Uterus (tissue), 4 donors: ENCODE data around the gene IL6. TPM values are rescaled to one million over a fixed set of nuclear protein-coding genes. Genes with fewer than 3 reads are reported as not detected.

Source experiments
- DNase-seq, 2 donors: peaks; one replicate each; pipeline ENCODE4 v3.0.0-alpha.2; 2019 to 2020
- H3K27ac ChIP-seq, 2 donors: fragments of 200-600 bp; sonication (generic); 1 replicate in 1 of 2; 2 replicates in 1 of 2; pipeline ENCODE4 v1.5.1; 2016 to 2018
- H3K27me3 ChIP-seq, 2 donors: fragments of 200-600 bp; sonication (generic); one replicate each; pipeline ENCODE4 v1.5.1; 2018 to 2019; ENCODE audit warnings: control low read depth in 1 of 2
- H3K36me3 ChIP-seq, 2 donors: fragments of 200-600 bp; sonication (generic); one replicate each; pipeline ENCODE4 v1.5.1; 2019; ENCODE audit warnings: control low read depth in 1 of 2
- H3K4me1 ChIP-seq, 2 donors: fragments of 200-600 bp; sonication (generic); one replicate each; pipeline ENCODE4 v1.5.1; 2018 to 2019; ENCODE audit warnings: control low read depth in 1 of 2
- H3K4me3 ChIP-seq, 2 donors: fragments of 200-600 bp; sonication (generic); 1 replicate in 1 of 2; 2 replicates in 1 of 2; pipeline ENCODE4 v1.5.1; 2018 to 2019; ENCODE audit warnings: mild to moderate bottlenecking in 1 of 2
- H3K9me3 ChIP-seq, 2 donors: fragments of 200-600 bp; sonication (generic); one replicate each; pipeline ENCODE4 v1.5.1; 2019; ENCODE audit warnings: control low read depth in 1 of 2
- CTCF ChIP-seq, 4 experiments: fragments of 200-600 bp in 2 of 4; fragments of 450-650 bp in 2 of 4; sonication (generic) in 2 of 4; IDR thresholded peaks; one replicate each; pipeline ENCODE4 v1.5.1; 2016 to 2019; ENCODE audit warnings: antibody characterized with exemption in 4 of 4, mild to moderate bottlenecking in 2 of 4, moderate library complexity in 1 of 4
- POLR2A ChIP-seq, 2 donors: fragments of 450-650 bp; IDR thresholded peaks; one replicate each; pipeline ENCODE4 v1.6.1; 2016; ENCODE audit warnings: antibody characterized with exemption in 2 of 2, mild to moderate bottlenecking in 1 of 2, moderate library complexity in 1 of 2
- intact Hi-C: fragments of 100-400 bp; cut with DNase I; formaldehyde crosslinking; loops from one replicate; pipeline ENCODE4 v1.15.1; 2023; ENCODE audit warnings: low total_unique reads
- total RNA-seq, 4 donors: library from RNA; depleted of rRNA in 3 of 4; stranded (reverse); fragments of >200 nt in 3 of 4; gene quantifications; one replicate each; pipeline versions ENCODE4 v1.1.0 to v1.2.4, GENCODE V29; 2014 to 2023
- donor health status: DM: yes; HTN: yes; CAD: no.

IL6 gene
- total RNA-seq, 4 donors from 2014 or later, result 2.6 to 11.2 (median 4.2) TPM; not detected in 1

DNA sequence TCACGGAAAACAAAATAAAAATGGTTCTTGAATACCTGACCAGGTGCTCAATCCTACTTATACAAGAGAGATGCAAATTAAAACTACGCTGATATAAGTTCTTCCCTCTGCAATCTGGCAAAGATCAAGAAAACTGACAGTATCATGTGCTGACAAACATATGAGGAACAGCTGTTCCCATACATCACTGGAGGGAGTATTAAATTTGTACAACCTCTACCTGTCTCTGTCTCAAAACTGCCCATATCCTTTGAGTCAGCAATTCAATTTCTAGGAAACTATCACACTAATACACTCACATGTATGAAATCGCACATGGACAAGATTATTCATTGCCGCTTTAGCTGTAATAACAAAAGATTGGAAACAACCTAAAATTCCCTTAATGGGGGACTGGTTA lies 11.0 kb upstream of the IL6 start:
- intact Hi-C loops, result no loop called here
- Histone ChIP-seq H3K4me3 (no peak overlapping the region), H3K27me3 (no peaks in the 10 kb centered on the region), H3K36me3 (no peaks in the 10 kb centered on the region), H3K27ac (no peak overlapping the region), H3K4me1 (no peaks in the 10 kb centered on the region), H3K9me3 (no peaks in the 10 kb centered on the region)
- TF ChIP-seq POLR2A (IDR thresholded peaks at IDR 0.05), result no peak
- no peak for TF ChIP-seq CTCF (IDR thresholded peaks at IDR 0.05)
- DNase-seq, result no peak

DNA sequence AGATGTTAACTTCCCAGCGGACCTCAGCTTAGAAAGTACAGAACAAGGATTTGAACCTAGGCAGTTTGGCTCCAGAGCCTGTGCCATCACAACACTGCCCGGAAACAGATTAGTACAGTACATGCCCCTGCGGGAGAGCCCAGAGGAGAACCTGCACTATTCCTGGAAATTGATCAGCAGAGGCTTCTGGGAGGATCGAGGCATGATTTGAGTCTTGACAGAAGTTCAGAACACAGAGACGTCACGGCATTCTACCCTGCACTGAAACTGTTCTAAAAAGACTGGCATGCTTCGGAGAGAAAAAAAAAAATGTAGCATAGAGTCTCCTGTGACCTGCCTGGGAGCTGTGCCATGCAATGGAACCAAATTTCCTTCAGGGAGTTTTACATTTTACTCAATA lies 9.2 kb upstream of the IL6 start:
- no peak for TF ChIP-seq CTCF (IDR thresholded peaks at IDR 0.05)
- no peak for TF ChIP-seq POLR2A (IDR thresholded peaks at IDR 0.05)
- intact Hi-C loops, result no loop called here
- no peaks in the 10 kb centered on the region for H3K36me3 ChIP-seq
- no peaks in the 10 kb centered on the region for H3K9me3 ChIP-seq
- H3K4me3 ChIP-seq, result no peak overlapping the region
- no peak for DNase-seq
- no peaks in the 10 kb centered on the region for H3K27me3 ChIP-seq
- no peak overlapping the region for H3K27ac ChIP-seq
- H3K4me1 ChIP-seq, result no peaks in the 10 kb centered on the region

DNA sequence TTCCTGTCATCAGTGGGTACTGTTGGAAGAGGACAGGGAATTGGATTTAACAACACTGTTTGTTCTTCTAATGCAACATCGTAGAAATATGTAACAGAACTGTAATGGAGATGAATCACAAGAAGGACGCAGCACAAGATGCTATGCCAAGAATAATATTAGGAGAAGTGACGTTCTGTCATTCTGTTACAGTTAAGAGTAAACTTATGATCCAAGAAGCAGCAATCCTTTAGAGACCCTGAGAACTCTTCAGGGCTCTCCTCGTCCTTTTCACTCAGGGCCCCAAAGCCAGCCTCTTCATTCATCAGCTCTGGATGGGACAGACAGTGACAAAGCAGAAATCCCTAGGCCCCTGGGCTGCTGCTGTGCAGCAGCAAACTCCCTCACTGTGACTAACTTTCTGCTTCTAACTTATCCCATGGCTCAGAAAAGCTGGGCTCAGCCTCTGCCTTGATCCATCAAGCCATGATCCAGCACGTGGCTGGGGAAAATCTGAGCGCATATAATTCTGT lies 8.7 kb upstream of the IL6 start:
- intact Hi-C loops, result no loop called here
- no peaks in the 10 kb centered on the region for H3K4me1 ChIP-seq

GRCh38 chr7:22718911-22719420 lies 8.0 kb upstream of the IL6 start:
- H3K4me1 ChIP-seq, result no peaks in the 10 kb centered on the region
- no peak overlapping the region for H3K4me3 ChIP-seq
- no peak for TF ChIP-seq CTCF (IDR thresholded peaks at IDR 0.05)
- TF ChIP-seq POLR2A (IDR thresholded peaks at IDR 0.05), result no peak
- no peaks in the 10 kb centered on the region for H3K27me3 ChIP-seq
- no peaks in the 10 kb centered on the region for H3K36me3 ChIP-seq
- intact Hi-C loops, result no loop called here
- H3K27ac ChIP-seq, result no peak overlapping the region
- no peaks in the 10 kb centered on the region for H3K9me3 ChIP-seq
- no peak for DNase-seq

More for the DNA sequence above, 8.7 kb upstream of the IL6 start:
- TF ChIP-seq CTCF (IDR thresholded peaks at IDR 0.05), result no peak
- TF ChIP-seq POLR2A (IDR thresholded peaks at IDR 0.05), result no peak
- DNase-seq, result no peak
- Histone ChIP-seq H3K27me3 (no peaks in the 10 kb centered on the region), H3K4me3 (no peak overlapping the region), H3K9me3 (no peaks in the 10 kb centered on the region), H3K27ac (no peak overlapping the region), H3K36me3 (no peaks in the 10 kb centered on the region)

- H3K4me1 ChIP-seq, result peaks cover 0 to 3% of the 10 kb centered on the region in 2 donors
- no peaks in the 10 kb centered on the region for H3K36me3 ChIP-seq
- no peak overlapping the region for H3K27ac ChIP-seq
- no peaks in the 10 kb centered on the region for H3K9me3 ChIP-seq
- no peaks in the 10 kb centered on the region for H3K27me3 ChIP-seq
- no peak overlapping the region for H3K4me3 ChIP-seq
- intact Hi-C loops, result loop anchor here (10.0 kb wide), 1 partner anchor 156 kb away; no protein-coding TSS in a partner anchor
- TF ChIP-seq POLR2A (IDR thresholded peaks at IDR 0.05), result no peak
- DNase-seq, result no peak
Observed at GRCh38 chr7:22720791-22721786, 5.9 kb upstream of the IL6 start.
